Measurements from ENCODE around the gene JKAMP.

Gene JKAMP

DNA sequence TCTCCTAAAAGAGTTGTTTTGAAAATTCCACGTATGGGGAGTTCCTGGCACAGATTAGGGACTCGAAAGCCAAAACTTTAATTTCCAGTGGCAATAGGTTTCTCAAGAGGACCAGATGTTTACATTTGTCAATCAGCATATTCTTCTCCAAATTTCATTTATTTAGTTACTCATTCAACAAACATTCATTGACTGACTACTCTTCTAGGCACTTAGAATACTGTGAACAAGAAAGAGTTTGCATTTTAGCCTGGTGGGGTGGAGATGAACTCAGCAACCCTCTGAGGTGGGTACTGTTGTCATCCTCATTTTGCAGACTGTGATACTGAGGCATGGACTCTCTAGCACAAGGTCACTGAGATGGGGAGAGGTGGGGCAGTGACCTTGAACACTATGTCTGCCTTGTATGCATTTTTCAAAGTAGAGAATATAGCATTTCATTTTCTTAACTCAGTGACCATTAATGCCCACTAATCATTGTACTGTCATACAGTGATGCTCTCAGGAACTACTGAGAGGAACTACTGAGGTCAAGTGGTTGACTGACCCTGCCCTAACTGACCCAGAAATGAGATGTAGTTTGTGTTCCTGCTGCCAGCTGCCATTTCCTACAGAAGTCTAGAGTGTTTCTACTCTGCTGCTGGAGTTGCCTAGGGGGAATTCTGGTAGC is 2.3 kb upstream of the JKAMP start:
- DNase-seq = no peak

- DNase-seq = no peak
Observed at GRCh38 chr14:59482541-59483331, 1.6 kb upstream of the JKAMP start.

DNA sequence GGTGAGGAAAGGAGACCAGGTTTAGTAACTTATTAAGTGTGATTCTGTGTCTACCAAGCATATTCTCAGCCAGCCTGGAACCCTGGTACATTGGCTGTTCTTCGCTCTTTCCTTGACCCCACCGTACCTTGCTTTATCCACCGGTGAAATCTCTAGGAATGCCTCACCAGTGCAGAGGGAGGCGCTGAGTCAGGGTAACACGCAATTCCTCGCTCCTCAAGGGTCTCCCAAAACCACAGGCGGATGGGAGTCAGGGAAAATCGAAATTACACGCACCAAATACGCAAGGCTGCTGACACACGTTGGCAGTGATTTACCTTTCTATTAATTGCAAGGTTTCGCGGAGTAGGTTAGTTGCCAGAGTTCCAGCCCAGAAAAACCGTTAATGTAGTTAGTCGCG is 954 bp upstream of the JKAMP start:
- DNase-seq = no peak

- DNase-seq = no peak
Observed at GRCh38 chr14:59484639-59485175, 390 bp downstream of the JKAMP start.

- no peak for DNase-seq
Observed at GRCh38 chr14:59490756-59491155, 6.4 kb downstream of the JKAMP start.

DNA sequence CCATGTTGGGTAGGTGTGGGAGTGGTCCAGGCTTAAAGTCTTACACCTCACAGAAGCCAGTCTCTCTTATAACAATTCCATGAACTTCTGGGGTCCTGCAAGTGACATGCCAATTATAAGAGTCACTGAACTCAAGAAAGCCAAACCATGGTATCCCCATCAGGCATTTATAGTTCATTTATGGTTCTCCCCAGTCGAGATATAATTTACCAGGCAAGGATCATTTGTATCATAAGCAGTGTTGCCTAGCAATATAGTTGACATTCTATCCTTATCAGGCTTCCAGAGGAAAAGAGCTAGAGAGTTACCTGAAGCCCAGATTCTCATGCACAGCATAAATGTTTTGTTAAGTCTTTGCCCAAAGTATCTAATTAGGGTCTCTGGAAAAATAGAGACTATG is 8.1 kb downstream of the JKAMP start:
- DNase-seq = no peak

- DNase-seq = no peak
Observed at GRCh38 chr14:59500732-59501131, 16.4 kb downstream of the JKAMP start.

GRCh38 chr14:59503256-59503655 is 18.9 kb downstream of the JKAMP start:
- DNase-seq = no peak

- DNase-seq = peak; percentile 53
Observed at GRCh38 chr14:59507063-59507751, 22.9 kb downstream of the JKAMP start.

GRCh38 chr14:59507752-59508103 is 23.4 kb downstream of the JKAMP start:
- no peak for DNase-seq

GRCh38 chr14:59509101-59509500 is 24.8 kb downstream of the JKAMP start:
- no peak for DNase-seq

DNA sequence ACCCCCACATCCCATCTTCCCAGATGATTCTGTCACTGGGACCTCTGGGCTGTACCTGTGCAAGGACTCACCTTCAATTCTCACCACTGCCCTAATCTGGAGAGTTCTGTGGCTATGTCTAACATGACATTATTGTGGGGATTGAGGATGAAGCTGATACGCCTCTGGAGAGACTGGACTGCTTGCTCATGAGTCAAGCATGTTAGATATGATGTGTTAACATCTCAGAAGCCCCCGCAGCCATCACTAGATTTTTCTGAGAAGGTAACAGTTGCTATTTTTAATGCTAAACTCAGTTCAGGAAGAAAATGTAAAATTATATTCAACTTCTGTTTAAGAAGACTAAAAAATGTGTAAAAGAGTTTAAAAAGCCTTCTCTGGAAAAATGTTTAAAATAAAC is 25.7 kb downstream of the JKAMP start:
- no peak for DNase-seq

DNA sequence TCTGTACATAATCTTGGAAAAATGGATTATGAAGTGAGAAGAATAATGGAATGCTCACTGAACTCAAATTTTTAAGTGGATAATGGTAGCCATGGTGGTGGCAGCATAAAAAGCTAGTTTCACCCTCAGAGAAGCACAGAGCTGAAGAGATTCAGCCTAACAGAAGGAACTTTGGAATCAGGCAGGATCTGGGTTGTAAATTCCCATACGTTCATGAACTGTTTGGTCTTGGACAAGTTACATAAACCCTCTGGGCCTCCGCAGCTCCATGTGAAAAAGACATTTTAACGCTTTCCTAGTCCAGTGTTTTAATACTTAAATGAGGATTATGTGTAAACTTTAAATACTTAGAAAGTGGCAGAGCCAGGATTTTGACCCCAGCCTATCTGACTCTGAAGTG is 26.6 kb downstream of the JKAMP start:
- DNase-seq = no peak

DNA sequence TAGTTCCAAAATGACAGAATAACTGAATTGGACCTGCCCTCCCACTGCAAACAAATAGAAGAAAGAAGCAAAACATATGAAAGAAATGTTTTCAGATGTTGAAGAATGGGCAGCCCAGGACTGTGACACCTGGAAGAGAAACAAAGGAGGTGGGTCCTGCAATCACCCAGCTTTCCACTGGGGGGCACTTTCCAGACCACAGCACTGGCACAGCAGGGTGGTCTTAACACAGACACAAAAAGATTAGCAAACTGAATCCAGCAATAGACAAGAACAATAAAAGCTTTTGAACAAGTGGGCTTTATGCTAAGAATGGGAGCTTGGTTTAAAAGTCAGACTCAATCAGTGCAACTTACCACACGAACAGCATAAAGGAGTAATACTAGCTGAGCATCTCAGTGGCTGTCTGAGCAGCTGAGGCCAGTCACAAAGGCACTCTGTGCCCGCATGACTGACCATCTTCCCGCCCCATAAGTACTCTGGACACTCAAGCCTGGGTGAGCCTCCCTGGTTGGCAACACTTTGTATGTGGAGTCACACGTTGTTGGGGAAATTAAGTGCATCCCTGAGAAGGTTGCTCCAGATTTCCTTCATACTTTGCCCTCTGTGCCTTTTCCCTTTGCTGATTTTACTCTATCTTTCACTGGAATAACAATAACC is 27.7 kb downstream of the JKAMP start:
- DNase-seq = peak; percentile 5

DNA sequence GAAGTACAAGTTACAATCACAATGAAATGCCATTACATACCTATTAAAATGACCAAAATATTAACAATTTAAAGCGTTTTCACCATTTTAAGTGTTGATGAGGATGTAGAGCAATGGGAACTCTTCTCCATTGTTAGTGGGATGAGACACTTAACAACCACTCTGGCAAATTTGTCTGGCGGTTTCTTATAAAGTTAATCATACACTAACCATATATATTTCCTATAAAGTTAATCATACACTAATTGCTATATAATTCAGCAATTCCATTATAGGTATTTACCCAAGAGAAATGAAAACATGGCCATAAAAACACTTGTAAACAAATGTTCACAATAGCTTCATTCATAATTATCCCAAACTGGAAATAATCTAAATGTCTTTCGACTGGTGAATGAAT is 35.9 kb downstream of the JKAMP start:
- DNase-seq = no peak

- DNase-seq = no peak
Observed at GRCh38 chr14:59529189-59529588, 44.9 kb downstream of the JKAMP start.

GRCh38 chr14:59530349-59530748 is 46.0 kb downstream of the JKAMP start:
- DNase-seq = no peak

GRCh38 chr14:59532419-59532818 is 48.1 kb downstream of the JKAMP start:
- no peak for DNase-seq

DNA sequence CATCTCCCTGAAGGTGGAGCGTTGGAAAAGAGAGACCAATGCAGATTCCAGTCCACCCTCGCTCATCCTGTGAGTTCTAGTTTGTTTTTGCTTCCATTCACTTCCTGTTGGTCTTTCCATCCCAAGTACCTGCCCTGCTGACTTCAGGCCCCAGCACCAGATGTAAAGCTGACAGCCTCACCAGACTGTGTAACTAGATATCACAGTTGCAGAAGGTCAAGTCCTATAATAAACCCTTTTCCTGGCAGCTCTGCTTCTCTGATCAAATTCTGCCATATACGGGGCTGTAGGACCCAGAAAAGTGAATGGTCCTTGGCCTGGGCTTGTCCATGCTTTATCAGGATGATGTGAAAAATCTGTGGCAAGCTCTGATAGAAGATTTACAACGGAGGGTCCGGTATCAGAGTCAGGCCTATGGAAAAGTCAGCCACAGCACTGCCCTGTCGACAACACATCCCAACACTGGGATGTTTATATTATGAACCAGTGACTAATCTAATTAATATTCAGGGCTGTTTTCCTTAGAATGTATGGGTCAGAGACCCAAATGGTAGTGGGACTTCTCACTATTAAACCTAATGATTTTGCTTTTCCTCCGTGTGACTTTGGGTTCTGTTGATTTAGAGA is 50.2 kb downstream of the JKAMP start:
- no peak for DNase-seq

DNA sequence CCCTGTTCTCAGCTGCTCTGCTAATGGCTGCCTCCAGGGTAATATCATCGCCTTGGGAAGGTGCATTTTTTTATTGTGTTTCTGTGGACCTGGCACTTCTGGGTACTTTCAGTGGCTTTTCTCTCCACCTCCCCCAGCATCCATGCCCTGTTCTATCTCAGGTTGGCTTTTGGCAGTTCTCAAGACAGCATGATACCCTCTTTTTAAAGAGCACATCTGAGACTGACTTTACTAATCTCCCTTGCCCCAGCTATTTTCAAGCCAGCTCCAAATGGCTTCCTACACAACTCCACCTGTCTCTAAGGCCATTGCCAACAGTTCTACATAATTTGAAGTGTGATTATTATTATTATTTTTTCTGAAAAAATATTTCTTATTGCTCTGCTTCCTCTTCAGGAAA is 53.2 kb downstream of the JKAMP start:
- DNase-seq = no peak

DNA sequence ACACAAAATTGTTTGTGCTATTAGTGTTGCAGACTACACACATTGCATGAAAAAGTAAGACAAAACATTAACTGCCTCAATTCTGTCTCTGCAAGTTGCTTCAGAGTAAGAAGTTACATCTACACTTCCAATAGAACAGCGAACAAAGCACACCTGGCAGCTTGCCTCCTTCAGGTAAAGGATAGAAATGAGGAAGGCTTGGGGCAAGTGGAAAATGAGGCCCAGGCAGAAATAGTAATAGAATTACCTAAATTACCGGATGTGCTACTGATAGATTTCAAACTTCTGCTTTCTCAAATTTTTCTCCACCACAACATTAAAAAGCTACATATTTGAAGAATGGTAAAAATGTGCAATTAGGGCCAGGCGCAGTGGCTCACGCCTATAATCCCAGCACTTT is 54.6 kb downstream of the JKAMP start:
- no peak for DNase-seq

- no peak for DNase-seq
Observed at GRCh38 chr14:59540852-59541251, 56.5 kb downstream of the JKAMP start.

GRCh38 chr14:59541731-59542130 is 57.4 kb downstream of the JKAMP start:
- DNase-seq = no peak
